Activated naive CD4-positive, alpha-beta T cell treated with anti-CD3 and anti-CD28 coated beads, Interleukin-2, amount 10 ng/mL, durations not matched to agents 7 days and 5 days (primary cell): Measurements from ENCODE around the gene ETNK2.
A peak's percentile ranks its signal among the peaks of the same experiment; 100 is the strongest.

Experiments
- CTCF ChIA-PET: fragments of 350-600 bp; sonication (Branson Sonifier 250); formaldehyde crosslinking; loops from one replicate; lab custom pipeline; 2021; ENCODE audit warnings: antibody characterized with exemption; lab: Charles Lee
- DNase-seq: peaks from one replicate; pipeline ENCODE4 v3.0.0-alpha.2; 2020
- H3K27ac Mint-ChIP-seq: one replicate; pipeline ENCODE4 v1.8.0; 2021; ENCODE audit warnings: mild to moderate bottlenecking, moderate library complexity, mixed read lengths
- H3K27me3 Mint-ChIP-seq: one replicate; pipeline ENCODE4 v1.8.0; 2021; ENCODE audit warnings: mild to moderate bottlenecking, mixed read lengths
- H3K36me3 Mint-ChIP-seq: one replicate; pipeline ENCODE4 v1.8.0; 2021; ENCODE audit warnings: mixed read lengths
- H3K4me1 Mint-ChIP-seq: one replicate; pipeline ENCODE4 v1.8.0; 2021; ENCODE audit warnings: mixed read lengths
- H3K4me3 Mint-ChIP-seq: one replicate; pipeline ENCODE4 v1.8.0; 2021; ENCODE audit warnings: mild to moderate bottlenecking, moderate library complexity, mixed read lengths
- H3K9me3 Mint-ChIP-seq: one replicate; pipeline ENCODE4 v1.8.0; 2021; ENCODE audit warnings: mixed read lengths

ETNK2 gene

DNA sequence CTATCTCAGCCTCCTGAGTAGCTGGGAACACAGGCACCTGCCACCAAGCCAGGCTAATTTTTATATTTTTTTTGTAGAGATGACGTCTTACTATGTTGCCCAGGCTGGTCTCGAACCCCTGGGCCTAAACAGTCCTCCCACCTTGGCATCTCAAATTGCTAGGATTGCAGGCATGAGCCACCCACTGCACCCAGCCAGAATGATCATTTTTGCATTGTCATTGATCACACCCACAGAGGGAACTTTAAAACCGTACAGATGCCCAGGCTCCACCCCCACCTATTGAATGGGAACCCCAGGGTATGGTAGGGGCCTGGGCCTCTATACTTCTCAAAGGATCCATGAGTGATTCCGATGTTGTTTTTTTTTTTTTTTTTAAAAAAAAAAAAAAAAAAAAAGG lies 36.7 kb downstream of the ETNK2 start:
- peaks cover 10% of the 10 kb centered on the region for H3K27me3 Mint-ChIP-seq
- no peak for DNase-seq
- no peak overlapping the region for H3K4me3 Mint-ChIP-seq
- H3K27ac Mint-ChIP-seq: no peak overlapping the region
- H3K4me1 Mint-ChIP-seq: no peaks in the 10 kb centered on the region
- no peaks in the 10 kb centered on the region for H3K9me3 Mint-ChIP-seq
- CTCF ChIA-PET: no interaction called here
- no peaks in the 10 kb centered on the region for H3K36me3 Mint-ChIP-seq

DNA sequence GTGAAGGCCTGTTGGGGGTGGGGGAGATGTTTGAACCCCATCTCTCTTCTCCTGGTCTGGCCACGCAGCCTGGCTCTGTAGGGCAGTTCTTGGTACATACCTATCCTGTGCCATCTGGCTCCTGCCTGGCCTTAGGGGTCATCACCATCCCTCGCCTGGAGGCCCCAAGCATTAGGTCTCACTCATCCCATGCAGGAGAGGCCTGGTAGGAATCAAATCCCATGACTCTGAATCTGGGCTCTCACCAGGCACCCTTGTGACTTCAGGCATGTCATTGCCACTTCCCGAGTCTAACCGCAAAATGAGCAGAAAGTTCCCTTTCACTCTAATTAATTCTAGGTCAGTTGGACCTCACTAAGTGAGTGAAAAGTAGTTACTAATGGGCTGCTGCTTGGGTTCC lies 37.2 kb downstream of the ETNK2 start:
- no peak for DNase-seq
- Mint-ChIP-seq H3K4me3 (no peak overlapping the region), H3K36me3 (no peaks in the 10 kb centered on the region), H3K4me1 (no peaks in the 10 kb centered on the region), H3K9me3 (no peaks in the 10 kb centered on the region), H3K27me3 (peaks cover 10% of the 10 kb centered on the region), H3K27ac (no peak overlapping the region)
- CTCF ChIA-PET: no interaction called here

DNA sequence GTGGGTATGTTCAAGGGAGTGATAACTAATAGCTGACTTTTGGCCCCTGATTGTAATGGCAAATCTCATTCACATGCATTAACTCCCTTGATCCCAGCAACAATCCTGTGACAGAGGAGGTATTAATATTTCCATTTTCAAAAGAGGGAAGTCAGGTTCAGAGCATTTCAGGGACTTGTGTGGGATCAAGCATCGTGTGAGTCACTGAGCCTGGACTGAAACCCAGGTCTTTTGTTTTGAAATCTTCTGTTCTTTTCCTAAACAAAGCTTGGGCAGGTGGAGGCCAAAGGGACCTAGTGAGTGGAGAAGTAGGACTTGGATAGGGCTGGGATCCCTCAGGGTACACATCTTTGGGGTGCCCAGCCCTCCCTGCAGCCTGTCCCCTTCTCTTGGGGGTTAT lies 37.9 kb downstream of the ETNK2 start:
- CTCF ChIA-PET: no interaction called here
- no peak overlapping the region for H3K4me3 Mint-ChIP-seq
- no peaks in the 10 kb centered on the region for H3K4me1 Mint-ChIP-seq
- peaks cover 12% of the 10 kb centered on the region for H3K27me3 Mint-ChIP-seq
- no peak overlapping the region for H3K27ac Mint-ChIP-seq
- no peak for DNase-seq
- no peaks in the 10 kb centered on the region for H3K36me3 Mint-ChIP-seq
- no peaks in the 10 kb centered on the region for H3K9me3 Mint-ChIP-seq

DNA sequence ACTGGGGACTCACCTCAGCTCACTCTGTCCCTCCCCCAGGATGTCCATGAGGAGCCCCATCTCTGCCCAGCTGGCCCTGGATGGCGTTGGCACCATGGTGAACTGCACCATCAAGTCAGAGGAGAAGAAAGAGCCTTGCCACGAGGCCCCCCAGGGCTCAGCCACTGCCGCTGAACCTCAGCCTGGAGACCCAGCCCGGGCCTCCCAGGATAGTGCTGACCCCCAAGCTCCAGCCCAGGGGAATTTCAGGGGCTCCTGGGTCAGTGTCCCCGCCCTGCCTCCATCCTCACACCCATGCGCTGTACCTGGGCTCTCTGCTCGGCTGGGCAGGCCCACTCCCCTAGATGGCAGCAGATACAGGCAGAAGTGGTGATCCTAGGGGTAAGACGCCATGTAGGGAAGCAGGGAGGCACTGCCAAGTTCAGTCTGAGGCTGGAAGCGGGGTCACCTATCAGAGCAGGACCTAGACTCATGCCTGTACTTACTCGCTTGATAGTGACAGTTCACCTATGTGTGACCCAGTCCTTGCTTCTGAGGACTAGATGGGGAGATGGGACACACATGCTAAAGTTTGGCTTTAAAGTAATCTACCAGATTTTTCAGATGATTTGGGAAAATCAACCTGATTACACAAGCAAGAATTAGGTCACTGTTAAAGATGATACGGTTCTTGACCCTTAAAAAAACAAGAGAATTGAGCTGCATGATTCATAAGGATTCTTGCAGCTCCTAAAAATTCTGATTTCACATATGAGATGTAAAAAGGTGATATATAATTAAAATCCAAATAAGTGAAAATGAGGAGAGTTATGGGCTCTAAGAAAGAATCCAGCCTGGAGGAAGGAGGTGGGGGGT lies 38.7 kb downstream of the ETNK2 start:
- Mint-ChIP-seq H3K27ac (no peak overlapping the region), H3K4me3 (no peak overlapping the region), H3K36me3 (no peaks in the 10 kb centered on the region), H3K9me3 (no peaks in the 10 kb centered on the region), H3K27me3 (peaks cover 17% of the 10 kb centered on the region), H3K4me1 (no peaks in the 10 kb centered on the region)
- no peak for DNase-seq
- CTCF ChIA-PET: interaction anchor here (0.7 kb wide), 1 partner anchor 22 kb away, joined by 3 read pairs; no protein-coding TSS in a partner anchor

DNA sequence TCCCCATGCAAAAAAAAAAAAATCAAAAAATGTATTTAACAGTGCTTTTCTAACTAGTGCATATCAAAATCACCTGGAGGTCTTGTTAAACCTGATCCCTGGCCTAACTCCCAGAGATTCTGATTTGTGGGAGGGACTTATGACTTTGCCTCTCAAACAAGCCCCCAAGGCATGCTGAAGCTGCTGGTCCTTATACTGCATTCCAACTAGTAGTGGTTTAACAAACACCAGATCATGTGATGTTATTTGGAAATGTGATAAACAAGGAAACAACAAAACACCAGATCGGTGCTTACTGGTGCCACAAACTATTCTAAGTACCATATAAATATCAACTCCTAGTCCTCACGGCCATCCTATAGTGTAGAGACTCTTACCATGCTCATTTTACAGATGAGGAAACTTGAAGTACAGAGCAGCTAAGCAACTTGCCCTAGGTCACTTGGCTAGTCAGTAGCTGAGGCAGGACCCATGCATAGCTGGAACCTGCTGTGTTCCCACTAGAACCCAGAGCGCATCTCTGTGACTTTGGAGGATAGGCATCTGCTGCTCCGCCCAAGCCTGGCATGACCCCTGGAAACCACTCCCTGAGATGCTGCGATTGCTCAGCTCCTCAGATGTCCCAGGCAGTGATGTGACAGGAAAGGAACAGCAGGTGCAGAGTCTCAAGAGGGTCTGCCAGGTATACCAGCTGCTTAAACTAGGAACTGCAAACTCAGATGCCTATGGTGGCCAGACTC lies 40.8 kb downstream of the ETNK2 start:
- no peaks in the 10 kb centered on the region for H3K4me1 Mint-ChIP-seq

DNA sequence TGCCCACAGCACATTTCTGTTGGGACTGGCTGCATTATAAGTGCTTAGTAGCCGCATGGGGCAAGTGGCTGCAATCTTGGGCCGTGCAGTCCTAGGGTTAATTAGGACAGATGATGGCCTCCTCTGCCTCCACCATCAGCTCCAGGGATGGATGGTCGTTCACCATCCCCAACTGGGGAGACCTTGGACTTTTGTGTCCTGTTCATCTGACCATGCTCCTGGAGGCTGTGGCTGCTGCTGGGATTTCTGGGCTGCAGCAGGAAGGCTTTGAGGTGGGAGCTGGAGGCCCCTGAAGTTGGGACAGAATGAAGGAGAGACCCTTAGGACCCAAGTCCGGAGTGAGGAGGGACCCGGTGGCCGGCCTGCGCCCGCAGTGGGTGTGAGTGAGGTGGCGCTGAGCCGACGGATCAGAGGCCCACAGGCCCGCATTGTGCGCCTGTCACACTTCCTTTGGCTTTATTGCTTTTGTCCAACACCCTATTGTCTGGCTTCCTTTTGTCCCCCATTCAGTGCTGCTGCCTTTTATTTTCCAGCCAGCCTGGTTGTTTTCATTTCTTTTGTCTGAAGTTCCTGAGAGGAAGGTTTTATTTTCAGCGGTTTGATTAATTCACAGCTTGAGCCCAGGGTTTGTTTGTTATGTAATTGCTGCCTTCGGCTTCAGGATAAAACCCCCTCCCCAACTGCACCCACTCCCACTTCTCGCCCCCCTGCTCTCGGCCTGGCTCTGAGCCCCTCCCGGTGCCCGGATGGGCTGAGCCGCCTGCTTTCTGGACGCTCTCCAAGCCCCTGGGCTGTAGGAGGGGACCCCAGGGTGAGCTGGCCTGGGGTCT lies 43.3 kb downstream of the ETNK2 start:
- Mint-ChIP-seq H3K36me3 (no peaks in the 10 kb centered on the region), H3K9me3 (no peaks in the 10 kb centered on the region), H3K4me3 (no peak overlapping the region), H3K27ac (no peak overlapping the region), H3K27me3 (peaks cover 41% of the 10 kb centered on the region), H3K4me1 (peaks cover 15% of the 10 kb centered on the region)
- no peak for DNase-seq
- CTCF ChIA-PET: interaction anchor here (1.1 kb wide), 1 partner anchor 20 kb away, joined by 3 read pairs; no protein-coding TSS in a partner anchor

More for the DNA sequence above, 40.8 kb downstream of the ETNK2 start:
- peaks cover 27% of the 10 kb centered on the region for H3K27me3 Mint-ChIP-seq
- DNase-seq: no peak
- no peak overlapping the region for H3K4me3 Mint-ChIP-seq
- CTCF ChIA-PET: no interaction called here
- H3K9me3 Mint-ChIP-seq: no peaks in the 10 kb centered on the region
- no peak overlapping the region for H3K27ac Mint-ChIP-seq
- no peaks in the 10 kb centered on the region for H3K36me3 Mint-ChIP-seq

DNA sequence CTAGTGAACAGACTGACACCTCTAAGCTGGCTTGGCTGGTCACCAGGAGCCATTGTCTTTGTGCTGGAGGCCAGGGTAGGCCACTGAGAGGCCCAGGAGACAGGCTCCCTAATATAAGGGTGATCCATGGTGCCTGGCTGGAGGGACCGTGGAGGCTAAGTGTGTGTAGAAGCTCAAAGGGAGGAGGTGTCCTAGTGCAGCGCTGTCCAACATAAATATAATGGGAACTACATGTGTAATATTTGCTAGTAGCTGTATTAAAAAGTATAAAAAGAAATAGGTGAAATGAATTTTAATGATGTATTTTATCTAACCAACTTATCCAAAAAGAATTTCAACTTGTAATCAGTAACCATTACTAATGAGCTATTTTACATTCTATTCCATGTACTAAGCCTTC lies 44.0 kb downstream of the ETNK2 start:
- Mint-ChIP-seq H3K4me1 (peaks cover 22% of the 10 kb centered on the region), H3K9me3 (no peaks in the 10 kb centered on the region), H3K4me3 (no peak overlapping the region), H3K36me3 (no peaks in the 10 kb centered on the region), H3K27ac (no peak overlapping the region), H3K27me3 (peaks cover 40% of the 10 kb centered on the region)
- DNase-seq: no peak
- CTCF ChIA-PET: interaction anchor here (1.1 kb wide), 1 partner anchor 21 kb away, joined by 3 read pairs; no protein-coding TSS in a partner anchor

DNA sequence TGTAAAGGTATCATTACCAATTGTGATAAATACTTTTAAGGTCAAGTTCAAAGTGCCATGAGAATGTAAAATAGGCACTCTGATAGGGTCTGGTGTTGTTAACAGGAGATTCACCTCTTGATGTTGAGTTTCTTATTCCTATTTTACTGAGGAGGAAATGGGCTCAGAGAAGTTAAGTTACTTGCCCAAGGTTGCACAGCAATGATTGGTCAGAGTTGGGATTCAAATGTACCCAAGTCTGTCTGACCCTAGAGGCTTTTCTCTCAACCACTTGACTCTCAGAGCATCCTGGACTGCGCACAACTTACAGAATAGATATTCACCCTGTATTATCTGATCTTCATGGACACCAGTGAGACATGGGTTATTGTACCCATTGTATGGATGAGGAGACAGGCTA lies 45.0 kb downstream of the ETNK2 start:
- DNase-seq: no peak
- CTCF ChIA-PET: no interaction called here
- H3K36me3 Mint-ChIP-seq: no peaks in the 10 kb centered on the region
- H3K27ac Mint-ChIP-seq: no peak overlapping the region
- H3K4me3 Mint-ChIP-seq: no peak overlapping the region
- no peaks in the 10 kb centered on the region for H3K9me3 Mint-ChIP-seq
- peaks cover 42% of the 10 kb centered on the region for H3K27me3 Mint-ChIP-seq
- H3K4me1 Mint-ChIP-seq: peaks cover 30% of the 10 kb centered on the region

DNA sequence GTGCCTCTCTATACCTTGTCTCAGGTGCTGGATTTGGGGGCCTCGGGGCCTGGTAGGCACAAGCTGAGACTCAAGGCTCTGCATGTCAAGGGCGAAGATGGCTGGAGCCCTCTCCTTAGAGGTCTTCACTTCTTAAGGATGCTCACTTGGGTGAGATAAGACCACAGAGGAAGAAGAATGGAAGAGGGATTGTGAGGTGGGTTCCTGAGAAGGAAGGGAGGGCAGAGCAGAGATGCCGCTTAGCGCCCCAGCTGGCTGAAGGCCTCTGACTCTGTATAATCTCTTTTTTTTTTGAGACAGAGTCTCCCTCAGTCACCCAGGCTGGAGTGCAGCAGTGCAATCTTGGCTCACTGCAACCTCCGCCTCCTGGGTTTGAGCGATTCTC lies 46.7 kb downstream of the ETNK2 start:
- Mint-ChIP-seq H3K36me3 (no peaks in the 10 kb centered on the region), H3K9me3 (no peaks in the 10 kb centered on the region), H3K27me3 (peaks cover 54% of the 10 kb centered on the region), H3K27ac (peak overlapping the region; percentile 86), H3K4me3 (no peak overlapping the region), H3K4me1 (peaks cover 30% of the 10 kb centered on the region)
- no peak for DNase-seq
- CTCF ChIA-PET: no interaction called here

DNA sequence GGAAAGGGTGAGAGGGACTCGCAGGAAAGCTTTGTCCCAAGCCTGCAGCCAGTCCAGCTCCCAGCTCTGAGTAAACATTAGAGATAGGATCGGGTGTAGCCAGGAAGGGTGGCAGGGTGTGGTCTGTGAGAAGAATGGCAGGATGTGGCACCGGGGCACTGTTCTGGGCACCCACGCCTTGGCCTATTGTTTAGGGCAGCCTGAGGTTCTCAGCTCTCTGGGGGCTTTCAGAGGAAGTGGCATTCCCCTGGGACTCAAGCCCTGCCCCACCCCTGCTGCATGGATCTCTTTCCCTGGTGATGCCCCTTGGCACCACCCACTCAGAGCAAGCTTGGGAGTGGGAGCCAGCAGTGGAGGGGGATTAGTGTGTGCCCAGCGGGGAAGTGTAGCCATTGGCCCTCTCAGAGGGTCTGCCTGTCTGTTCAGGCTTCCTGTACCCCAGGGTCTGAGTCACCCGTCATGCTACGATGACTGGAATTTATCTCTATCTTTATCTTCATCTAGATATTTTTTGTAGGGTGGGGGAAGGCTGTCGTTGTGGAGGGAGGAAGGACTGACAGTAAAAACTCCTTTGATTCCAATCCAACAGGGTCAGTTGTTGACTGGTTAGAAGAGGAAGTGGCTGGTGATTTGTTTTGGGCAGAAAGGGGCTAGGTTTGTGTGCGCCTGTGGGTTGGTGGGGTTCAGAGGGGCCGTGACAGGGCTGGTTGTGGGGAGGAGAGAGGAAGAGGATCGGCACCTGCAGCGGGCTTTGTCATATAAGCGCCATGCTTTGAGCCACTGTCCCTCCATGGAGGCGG lies 47.3 kb downstream of the ETNK2 start:
- Mint-ChIP-seq H3K9me3 (no peaks in the 10 kb centered on the region), H3K36me3 (no peaks in the 10 kb centered on the region), H3K4me1 (peaks cover 30% of the 10 kb centered on the region), H3K27me3 (peaks cover 54% of the 10 kb centered on the region), H3K4me3 (no peak overlapping the region), H3K27ac (peak overlapping the region; percentile 86)
- CTCF ChIA-PET: no interaction called here
- DNase-seq: peak; percentile 26

DNA sequence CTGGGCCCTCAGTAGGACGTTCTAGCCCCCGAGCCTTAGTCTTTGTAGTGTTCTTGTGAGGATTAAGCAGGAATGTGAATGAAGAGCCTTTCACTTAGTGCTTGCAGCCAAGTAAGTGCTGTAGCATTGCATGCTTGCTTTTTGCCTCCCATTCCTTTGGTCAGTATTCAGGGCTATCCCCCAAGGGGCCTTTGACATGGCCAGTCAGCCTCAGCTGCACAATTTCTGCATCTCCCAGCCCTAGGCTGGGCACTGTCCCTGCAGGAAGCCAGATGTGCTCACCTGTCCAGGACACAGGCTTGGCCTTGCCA lies 48.5 kb downstream of the ETNK2 start:
- peaks cover 30% of the 10 kb centered on the region for H3K4me1 Mint-ChIP-seq
- no peaks in the 10 kb centered on the region for H3K36me3 Mint-ChIP-seq
- DNase-seq: no peak
- no peak overlapping the region for H3K27ac Mint-ChIP-seq
- H3K4me3 Mint-ChIP-seq: no peak overlapping the region
- CTCF ChIA-PET: no interaction called here
- H3K27me3 Mint-ChIP-seq: peaks cover 54% of the 10 kb centered on the region
- H3K9me3 Mint-ChIP-seq: no peaks in the 10 kb centered on the region

DNA sequence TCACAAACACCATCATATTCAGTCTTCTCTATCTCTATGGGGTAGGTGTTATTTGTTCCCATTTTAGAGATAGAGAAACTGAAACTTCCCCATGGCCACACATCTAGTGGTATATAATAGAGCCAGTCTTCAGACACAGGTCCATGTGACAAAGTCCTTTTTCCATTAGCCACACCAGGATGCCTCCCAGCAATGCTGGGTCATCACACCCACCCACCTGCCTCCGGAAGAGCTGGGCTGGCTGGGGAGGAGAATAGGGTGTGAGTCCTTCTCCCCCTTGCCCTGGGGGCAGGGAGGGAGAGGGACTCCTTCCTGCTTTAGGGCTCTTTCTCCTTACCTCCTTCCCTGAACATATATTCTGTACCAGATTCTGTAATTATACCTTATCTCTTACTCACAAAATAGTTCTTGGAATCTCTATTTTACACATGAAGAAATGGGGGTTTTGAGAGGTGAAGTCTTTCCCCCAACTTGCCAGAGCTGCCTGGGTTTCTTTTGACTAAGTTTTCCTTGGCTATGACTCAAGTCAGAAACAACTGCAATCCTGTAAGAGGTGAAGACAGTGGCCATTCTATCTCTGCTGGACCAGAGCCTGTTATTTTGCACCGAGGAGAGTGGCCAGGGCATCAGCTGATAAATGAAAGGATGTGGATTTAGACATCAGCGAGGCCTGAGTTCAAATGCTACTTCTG lies 49.0 kb downstream of the ETNK2 start:
- no peak for DNase-seq
- H3K4me1 Mint-ChIP-seq: peaks cover 30% of the 10 kb centered on the region
- no peaks in the 10 kb centered on the region for H3K9me3 Mint-ChIP-seq
- peak overlapping the region; percentile 20 for H3K27ac Mint-ChIP-seq
- CTCF ChIA-PET: interaction anchor here (1.0 kb wide), 1 partner anchor 232 kb away, joined by 3 read pairs; no protein-coding TSS in a partner anchor
- H3K36me3 Mint-ChIP-seq: no peaks in the 10 kb centered on the region
- H3K4me3 Mint-ChIP-seq: no peak overlapping the region
- H3K27me3 Mint-ChIP-seq: peaks cover 53% of the 10 kb centered on the region

DNA sequence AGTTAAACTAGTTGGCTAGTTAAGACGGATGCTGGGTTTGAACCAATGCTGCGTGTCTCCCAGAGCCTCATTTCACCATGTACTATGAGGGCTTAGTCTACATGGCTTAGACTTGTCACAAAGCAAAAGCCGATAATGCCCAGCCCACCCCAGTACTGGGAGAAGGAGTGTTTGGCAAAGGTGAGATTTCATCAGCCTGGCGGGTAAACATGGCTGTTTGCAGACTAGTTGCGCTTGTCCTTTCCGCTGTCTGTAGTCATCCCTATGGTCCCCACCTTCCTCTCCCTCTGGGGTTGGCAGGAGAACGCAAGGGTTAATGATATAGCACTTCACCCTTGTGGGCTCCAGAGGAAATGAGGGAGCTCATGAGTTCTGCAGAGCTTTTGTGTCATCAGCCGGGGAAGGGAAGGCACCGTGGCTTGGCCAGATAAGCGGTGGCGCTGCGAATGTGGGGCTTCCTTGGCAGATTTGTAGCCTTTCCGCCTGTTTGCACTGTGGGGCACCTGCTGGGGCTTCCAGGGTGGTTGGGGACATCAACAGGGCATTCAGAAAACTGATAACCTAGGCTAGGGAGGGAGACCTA lies 49.7 kb downstream of the ETNK2 start:
- Mint-ChIP-seq H3K36me3 (no peaks in the 10 kb centered on the region), H3K9me3 (no peaks in the 10 kb centered on the region), H3K27me3 (peaks cover 46% of the 10 kb centered on the region), H3K4me3 (no peak overlapping the region), H3K27ac (peak overlapping the region; percentile 6), H3K4me1 (peaks cover 30% of the 10 kb centered on the region)
- CTCF ChIA-PET: interaction anchor here (0.9 to 1.0 kb wide), 2 partner anchors 229 to 231 kb away, joined by 3 read pairs; no protein-coding TSS in a partner anchor
- no peak for DNase-seq
